ENCODE results near the gene PIP4K2A.

GRCh38 chr10:22676435-22676834 lies 37.9 kb downstream of the PIP4K2A start:
- TF ChIP-seq POLR2A (IDR thresholded peaks at IDR 0.05) (no peak), CTCF (IDR thresholded peaks at IDR 0.05) (no peak)
